Ishikawa (cell line): ENCODE results near the gene KRTAP9-6.

Source experiments
- TCF12 ChIP-seq: IDR thresholded peaks from 2 replicates; pipeline ENCODE4 v1.6.1; 2012; ENCODE audit warnings: low read depth
- TEAD4 ChIP-seq: IDR thresholded peaks from 2 replicates; pipeline ENCODE4 v1.6.1; 2012

- TF ChIP-seq TCF12: no peak
- TF ChIP-seq TEAD4: no peak
Observed at GRCh38 chr17:41284546-41284945, 19.4 kb downstream of the KRTAP9-6 start.
